PC-9 (cell line): ENCODE results near the gene CD44.

Source experiments
- CTCF ChIP-seq: fragments of 200-600 bp; sonication (generic); conservative IDR thresholded peaks from 2 replicates; pipeline ENCODE4 v1.6.1; 2017; ENCODE audit warnings: mixed run types, antibody characterized with exemption, mild to moderate bottlenecking, moderate library complexity
- EZH2 ChIP-seq: fragments of 200-600 bp; sonication (generic); IDR thresholded peaks from 2 replicates; pipeline ENCODE4 v1.8.0; 2017; ENCODE audit warnings: antibody characterized with exemption, low read depth

GRCh38 chr11:35245786-35246185 lies 106.8 kb downstream of the CD44 start:
- TF ChIP-seq CTCF (no peak), EZH2 (no peak)
